IMR-90 (cell line): ENCODE measurements around the gene KDM6A. TPM values are rescaled to one million over a fixed set of nuclear protein-coding genes. Genes with fewer than 3 reads are reported as not detected.

Source experiments
- ATAC-seq: fragments of 200-7000 bp; cut with Tn5 transposase; 2 replicates; pipeline ENCODE4 v1.9.1; 2020; ENCODE audit warnings: low read depth, mild to moderate bottlenecking, moderate library complexity
- BruUV-seq: library from RNA; stranded (reverse); fragments of 400-500 nt; replicated peaks from 2 replicates; lab custom pipeline; 2021; lab: Mats Ljungman, UMichigan
- CTCF ChIA-PET: fragments of 300-600 bp; formaldehyde crosslinking; extraction: SDS; loops from one replicate; lab custom pipeline; 2021; ENCODE audit warnings: antibody characterized with exemption; lab: Yijun Ruan, JAX
- POLR2A ChIA-PET: fragments of 300-600 bp; sonication (Branson Sonifier 250); formaldehyde crosslinking; loops from one replicate; lab custom pipeline; 2022; ENCODE audit warnings: antibody characterized with exemption; ENCODE audit not compliant: unreplicated experiment; lab: Charles Lee
- DNase-seq: peaks from one replicate; pipeline ENCODE4 v3.0.0; 2013
- H2AFZ ChIP-seq: replicated peaks from 2 replicates; pipeline ENCODE3; 2013; ENCODE audit warnings: low read length, mild to moderate bottlenecking; ENCODE audit not compliant: poor library complexity
- H2AK5ac ChIP-seq: 2 replicates; pipeline ENCODE4 v1.6.1; 2013; ENCODE audit warnings: low read depth, low read length, inconsistent platforms
- H2AK9ac ChIP-seq: replicated peaks from 2 replicates; pipeline ENCODE3; 2013; ENCODE audit warnings: mild to moderate bottlenecking, low read depth, low read length, moderate library complexity; ENCODE audit not compliant: poor library complexity
- H2BK120ac ChIP-seq: 2 replicates; pipeline ENCODE4 v1.6.1; 2013; ENCODE audit warnings: low read depth, low read length, inconsistent platforms
- H2BK15ac ChIP-seq: 3 replicates; pipeline ENCODE4 v1.6.1; 2013; ENCODE audit warnings: low read depth, low read length, inconsistent platforms
- H2BK20ac ChIP-seq: 2 replicates; pipeline ENCODE4 v1.6.1; 2013; ENCODE audit warnings: low read depth, mild to moderate bottlenecking, inconsistent platforms, low read length, moderate library complexity
- H2BK5ac ChIP-seq: 2 replicates; pipeline ENCODE4 v1.6.1; 2013; ENCODE audit warnings: mild to moderate bottlenecking, low read depth, low read length, inconsistent platforms; ENCODE audit not compliant: poor library complexity, severe bottlenecking
- H3K14ac ChIP-seq: replicated peaks from 2 replicates; pipeline ENCODE4 v1.6.1; 2013; ENCODE audit warnings: low read depth, low read length, inconsistent platforms
- H3K18ac ChIP-seq: 2 replicates; pipeline ENCODE4 v1.6.1; 2013; ENCODE audit warnings: low read depth, low read length, control low read depth
- H3K23ac ChIP-seq: 2 replicates; pipeline ENCODE4 v1.6.1; 2013; ENCODE audit warnings: low read depth, low read length, inconsistent platforms
- H3K27ac ChIP-seq: 2 replicates; pipeline ENCODE4 v1.5.1; 2013; ENCODE audit warnings: mild to moderate bottlenecking, control low read depth, low read length; ENCODE audit not compliant: insufficient read depth
- H3K27me3 ChIP-seq: 2 replicates; pipeline ENCODE4 v1.6.1; 2013; ENCODE audit warnings: low read length; ENCODE audit not compliant: control insufficient read depth, insufficient read depth
- H3K36me3 ChIP-seq: 2 replicates; pipeline ENCODE4 v1.6.1; 2013; ENCODE audit warnings: low read length, mixed read lengths; ENCODE audit not compliant: control insufficient read depth, insufficient read depth
- H3K4ac ChIP-seq: 2 replicates; pipeline ENCODE4 v1.6.1; 2013; ENCODE audit warnings: low read depth, low read length, inconsistent platforms
- H3K4me1 ChIP-seq: 2 replicates; pipeline ENCODE4 v1.6.1; 2013; ENCODE audit warnings: low read length, mixed read lengths; ENCODE audit not compliant: control insufficient read depth, insufficient read depth
- H3K4me2 ChIP-seq: 2 replicates; pipeline ENCODE4 v1.6.1; 2013; ENCODE audit warnings: low read depth, mild to moderate bottlenecking, control low read depth, low read length, moderate library complexity
- H3K4me3 ChIP-seq: 2 replicates; pipeline ENCODE4 v1.5.1; 2013; ENCODE audit warnings: low read depth, mild to moderate bottlenecking, control low read depth, low read length, moderate library complexity; ENCODE audit not compliant: insufficient read depth
- H3K56ac ChIP-seq: 2 replicates; pipeline ENCODE4 v1.6.1; 2013; ENCODE audit warnings: low read length, inconsistent platforms; ENCODE audit not compliant: insufficient read depth; ENCODE audit errors: extremely low read depth
- H3K79me1 ChIP-seq, 2 experiments: 2 replicates each; pipeline ENCODE4 v1.6.1; 2013; ENCODE audit warnings: low read length in 2 of 2, inconsistent platforms in 1 of 2, low read depth in 1 of 2
- H3K9ac ChIP-seq: 2 replicates; pipeline ENCODE4 v1.6.1; 2013; ENCODE audit warnings: low read depth, low read length, control low read depth
- H3K9me1 ChIP-seq: 2 replicates; pipeline ENCODE4 v1.6.1; 2013; ENCODE audit warnings: low read length, inconsistent platforms; ENCODE audit not compliant: insufficient read depth
- H3K9me3 ChIP-seq: 2 replicates; pipeline ENCODE4 v1.6.1; 2013; ENCODE audit warnings: low read length; ENCODE audit not compliant: control insufficient read depth, insufficient read depth
- H4K20me1 ChIP-seq: 2 replicates; pipeline ENCODE4 v1.6.1; 2013; ENCODE audit warnings: low read length, inconsistent platforms; ENCODE audit not compliant: insufficient read depth
- H4K5ac ChIP-seq: 2 replicates; pipeline ENCODE4 v1.6.1; 2013; ENCODE audit warnings: mild to moderate bottlenecking, low read depth, low read length, control low read depth
- H4K8ac ChIP-seq, 2 experiments: 2 replicates each; pipeline ENCODE4 v1.6.1; 2013; ENCODE audit warnings: low read depth in 2 of 2, low read length in 2 of 2, control low read depth in 1 of 2, inconsistent platforms in 1 of 2
- H4K91ac ChIP-seq: 2 replicates; pipeline ENCODE4 v1.6.1; 2013; ENCODE audit warnings: low read depth, low read length, inconsistent platforms; ENCODE audit not compliant: insufficient read depth
- CHD1 ChIP-seq: IDR thresholded peaks from 2 replicates; pipeline ENCODE4 v1.6.1; 2012; ENCODE audit warnings: low read depth, low read length, improper control_type of control experiment
- MAFK ChIP-seq: IDR thresholded peaks from 2 replicates; pipeline ENCODE4 v1.6.1; 2012; ENCODE audit warnings: low read depth, low read length, improper control_type of control experiment
- MXI1 ChIP-seq: IDR thresholded peaks from 2 replicates; pipeline ENCODE4 v1.6.1; 2012; ENCODE audit warnings: low read depth, mild to moderate bottlenecking, low read length, moderate library complexity, borderline replicate concordance
- WGBS, 2 experiments: methylation state at CpG; one replicate each; pipeline versions ENCODE4 v1.1.5 to v1.1.7; 2013; ENCODE audit warnings: missing lambda C conversion rate in 2 of 2; ENCODE audit not compliant: insufficient read length in 1 of 2; ENCODE audit errors: extremely low coverage in 2 of 2; 5-methylcytosine and 5-hydroxymethylcytosine counted together
- dilution Hi-C: fragments of 300-500 bp; cut with HindIII; formaldehyde crosslinking; loops from one replicate; pipeline ENCODE4 v1.14.3; 2018; ENCODE audit warnings: low sequenced_read_pairs; ENCODE audit not compliant: unreplicated experiment
- in situ Hi-C: fragments of 300-500 bp; cut with MboI; formaldehyde crosslinking; loops from 3 replicates; pipeline ENCODE4 v1.14.3; 2019; ENCODE audit warnings: low sequenced_read_pairs, inconsistent platforms, mixed read lengths
- intact Hi-C: fragments of 100-400 bp; cut with micrococcal nuclease; formaldehyde crosslinking; loops from 2 replicates; pipeline ENCODE4 v1.10.0; 2022
- polyA plus RNA-seq, 3 experiments: library from polyadenylated mRNA; depleted of rRNA; stranded (reverse); fragments of >200 nt; gene quantifications; 2 replicates each; pipeline ENCODE4 v1.2.3, GENCODE V29; 2012; ENCODE audit warnings: low replicate concordance in 1 of 3
- total RNA-seq: library from RNA; depleted of rRNA; stranded (reverse); fragments of >200 nt; gene quantifications from 2 replicates; pipeline ENCODE4 v1.2.3, GENCODE V29; 2012
- TF ChIP-seq, protein P1 (sequence below): conservative IDR thresholded peaks from 2 replicates; pipeline ENCODE4 v1.5.1; 2012; ENCODE audit warnings: mild to moderate bottlenecking, low read depth, low read length, improper control_type of control experiment

The KDM6A gene
- total and polyA plus RNA-seq, 2 of the 4 experiments (the other 2 are of a cell fraction): 11.7 to 24.9 TPM

DNA sequence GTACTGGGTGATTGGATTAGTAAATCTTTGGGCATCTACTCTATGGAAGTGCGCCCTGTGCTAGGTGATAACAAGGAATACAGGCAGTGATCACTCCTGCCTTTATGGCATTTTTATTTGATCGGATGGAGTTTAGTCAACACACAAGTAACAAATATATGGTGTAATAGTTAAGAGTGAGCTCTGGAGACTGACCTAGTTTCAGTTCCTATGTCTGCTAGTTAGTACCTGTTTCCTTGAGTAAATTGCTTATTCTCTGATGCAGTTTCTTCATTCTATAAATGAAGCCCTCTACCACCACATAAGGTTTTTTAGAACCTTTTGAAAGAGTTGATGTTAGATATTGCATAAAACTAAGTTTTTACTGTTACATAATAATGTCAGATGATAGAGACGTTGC lies 134.6 kb downstream of the KDM6A start:
- H2BK5ac ChIP-seq: no peak overlapping the region
- no peak for DNase-seq
- H3K27ac ChIP-seq: no peak overlapping the region

More for the DNA sequence above, 134.6 kb downstream of the KDM6A start:
- Histone ChIP-seq H2BK20ac (no peak overlapping the region), H3K79me1 (peaks cover 4 to 24% of the 10 kb centered on the region in 2 experiments; a peak in 3 of 4 replicates), H4K8ac (no peak overlapping the region), H2AK9ac (no peak overlapping the region), H3K9me3 (peaks cover 3% of the 10 kb centered on the region), H4K20me1 (peaks cover 14% of the 10 kb centered on the region; the same call in 1 of the 2 replicates), H3K18ac (no peak overlapping the region), H3K4me3 (no peak overlapping the region), H4K91ac (no peak overlapping the region), H4K5ac (no peak overlapping the region), H2BK120ac (no peak overlapping the region), H3K9ac (no peak overlapping the region), H3K23ac (no peak overlapping the region), H3K4me2 (no peak overlapping the region), H3K9me1 (no peaks in the 10 kb centered on the region), H2AK5ac (no peak overlapping the region), H3K36me3 (no peaks in the 10 kb centered on the region), H3K14ac (no peak overlapping the region), H3K27me3 (no peaks in the 10 kb centered on the region), H3K4me1 (peaks cover 2% of the 10 kb centered on the region; the same call in 1 of the 2 replicates), H2BK15ac (no peak overlapping the region), H3K4ac (no peak overlapping the region), H2AFZ (no peak overlapping the region), H3K56ac (no peak overlapping the region)
- no TSS peak for BruUV-seq
- ChIA-PET CTCF (interaction anchor here (0.6 kb wide), 1 partner anchor 70 kb away, joined by 3 read pairs; no protein-coding TSS in a partner anchor), POLR2A (no interaction called here)
- dilution Hi-C loops (no loop called here), intact Hi-C loops (no loop called here), in situ Hi-C loops (no loop called here)
- TF ChIP-seq MXI1: no peak
- no peak for TF ChIP-seq CHD1
- TF ChIP-seq MAFK: no peak
- TF ChIP-seq, protein P1, sequence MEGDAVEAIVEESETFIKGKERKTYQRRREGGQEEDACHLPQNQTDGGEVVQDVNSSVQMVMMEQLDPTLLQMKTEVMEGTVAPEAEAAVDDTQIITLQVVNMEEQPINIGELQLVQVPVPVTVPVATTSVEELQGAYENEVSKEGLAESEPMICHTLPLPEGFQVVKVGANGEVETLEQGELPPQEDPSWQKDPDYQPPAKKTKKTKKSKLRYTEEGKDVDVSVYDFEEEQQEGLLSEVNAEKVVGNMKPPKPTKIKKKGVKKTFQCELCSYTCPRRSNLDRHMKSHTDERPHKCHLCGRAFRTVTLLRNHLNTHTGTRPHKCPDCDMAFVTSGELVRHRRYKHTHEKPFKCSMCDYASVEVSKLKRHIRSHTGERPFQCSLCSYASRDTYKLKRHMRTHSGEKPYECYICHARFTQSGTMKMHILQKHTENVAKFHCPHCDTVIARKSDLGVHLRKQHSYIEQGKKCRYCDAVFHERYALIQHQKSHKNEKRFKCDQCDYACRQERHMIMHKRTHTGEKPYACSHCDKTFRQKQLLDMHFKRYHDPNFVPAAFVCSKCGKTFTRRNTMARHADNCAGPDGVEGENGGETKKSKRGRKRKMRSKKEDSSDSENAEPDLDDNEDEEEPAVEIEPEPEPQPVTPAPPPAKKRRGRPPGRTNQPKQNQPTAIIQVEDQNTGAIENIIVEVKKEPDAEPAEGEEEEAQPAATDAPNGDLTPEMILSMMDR: no peak
- ATAC-seq: no peak
- WGBS, 2 experiments: no CpG with 5 or more reads among the region's 3 CpGs
